SU-DHL-6 (cell line): ENCODE results near the gene VWF.

Source experiments
- H2AFZ ChIP-seq: fragments of 200-600 bp; sonication (generic); 2 replicates; pipeline ENCODE4 v1.6.1; 2014; ENCODE audit warnings: low read depth, mild to moderate bottlenecking, moderate library complexity, mixed read lengths, antibody characterized with exemption, low read length; ENCODE audit not compliant: severe bottlenecking
- H3F3A ChIP-seq: fragments of 200-600 bp; shearing (Covaris generic); 2 replicates; pipeline ENCODE4 v1.6.0; 2016; ENCODE audit warnings: antibody characterized with exemption, mild to moderate bottlenecking; ENCODE audit not compliant: insufficient read depth
- H3K27ac ChIP-seq: fragments of 200-600 bp; sonication (generic); 2 replicates; pipeline ENCODE4 v1.5.1; 2016; ENCODE audit warnings: low read depth, mild to moderate bottlenecking, low read length, moderate library complexity, mixed read lengths
- H3K27me3 ChIP-seq: fragments of 200-600 bp; sonication (generic), shearing (Covaris generic); 2 replicates; pipeline ENCODE4 v1.6.0; 2014; ENCODE audit warnings: mild to moderate bottlenecking, low read length
- H3K36me3 ChIP-seq: fragments of 200-600 bp; sonication (generic); 2 replicates; pipeline ENCODE4 v1.6.1; 2014; ENCODE audit warnings: mild to moderate bottlenecking, low read length, mixed read lengths
- H3K4me2 ChIP-seq: fragments of 300-600, 200-600 bp; shearing (Covaris generic), sonication (generic); 2 replicates; pipeline ENCODE4 v1.6.0; 2014; ENCODE audit warnings: low read length, low read depth, mild to moderate bottlenecking; ENCODE audit not compliant: poor library complexity, severe bottlenecking
- H3K4me3 ChIP-seq: fragments of 200-600 bp; sonication (generic); 2 replicates; pipeline ENCODE4 v1.5.1; 2014; ENCODE audit warnings: antibody characterized with exemption, low read length, mild to moderate bottlenecking, mixed read lengths; ENCODE audit not compliant: insufficient read depth, poor library complexity, severe bottlenecking
- H3K79me2 ChIP-seq: fragments of 200-600 bp; sonication (generic); 2 replicates; pipeline ENCODE4 v1.6.1; 2014; ENCODE audit warnings: mild to moderate bottlenecking, low read length, moderate library complexity; ENCODE audit not compliant: insufficient read depth
- H3K9ac ChIP-seq: fragments of 200-600 bp; sonication (generic); 2 replicates; pipeline ENCODE4 v1.7.0; 2014; ENCODE audit warnings: mild to moderate bottlenecking, low read length
- H3K9me2 ChIP-seq: fragments of 200-600 bp; sonication (generic); replicated peaks from 2 replicates; pipeline ENCODE4 v1.6.1; 2014; ENCODE audit warnings: low read length; ENCODE audit not compliant: insufficient read depth
- H3K9me3 ChIP-seq: fragments of 200-600 bp; sonication (generic); 2 replicates; pipeline ENCODE4 v1.6.1; 2014; ENCODE audit warnings: low read length, mixed read lengths; ENCODE audit not compliant: insufficient read depth
- H4K20me1 ChIP-seq: fragments of 200-600 bp; sonication (generic); 2 replicates; pipeline ENCODE4 v1.6.1; 2014; ENCODE audit warnings: low read depth, mild to moderate bottlenecking, antibody characterized with exemption, low read length, moderate library complexity, mixed read lengths
- CTCF ChIP-seq: fragments of 200-600 bp; sonication (generic); IDR thresholded peaks from one replicate; pipeline ENCODE4 v1.5.1; 2017; ENCODE audit warnings: antibody characterized with exemption, mild to moderate bottlenecking, low read length, moderate library complexity; ENCODE audit not compliant: insufficient read depth, poor library complexity, severe bottlenecking
- EZH2phosphoT487 ChIP-seq: fragments of 200-600 bp; sonication (generic), shearing (Covaris generic); conservative IDR thresholded peaks from 2 replicates; pipeline ENCODE4 v1.6.1; 2018; ENCODE audit warnings: mild to moderate bottlenecking, antibody characterized with exemption, low read length, moderate library complexity, mixed read lengths

The VWF gene

GRCh38 chr12:5921027-5921909, 203.2 kb downstream of the VWF start:
- H3K27ac ChIP-seq: no peak overlapping the region
- no peaks in the 10 kb centered on the region for H3K79me2 ChIP-seq
- H3F3A ChIP-seq: no peaks in the 10 kb centered on the region
- no peak overlapping the region for H3K9ac ChIP-seq
- H3K9me3 ChIP-seq: no peaks in the 10 kb centered on the region
- no peaks in the 10 kb centered on the region for H4K20me1 ChIP-seq
- no peak overlapping the region for H2AFZ ChIP-seq
- no peaks in the 10 kb centered on the region for H3K9me2 ChIP-seq
- H3K4me3 ChIP-seq: no peak overlapping the region
- no peaks in the 10 kb centered on the region for H3K27me3 ChIP-seq
- H3K4me2 ChIP-seq: no peak overlapping the region
- H3K36me3 ChIP-seq: no peaks in the 10 kb centered on the region
- TF ChIP-seq EZH2phosphoT487 (no peak), CTCF (no peak)

- Histone ChIP-seq H3K79me2 (no peaks in the 10 kb centered on the region), H3K9me2 (no peaks in the 10 kb centered on the region), H3K27me3 (no peaks in the 10 kb centered on the region), H4K20me1 (no peaks in the 10 kb centered on the region), H3K9me3 (no peaks in the 10 kb centered on the region), H3K4me2 (no peak overlapping the region), H2AFZ (no peak overlapping the region), H3K9ac (no peak overlapping the region), H3K4me3 (no peak overlapping the region), H3K27ac (no peak overlapping the region), H3F3A (no peaks in the 10 kb centered on the region), H3K36me3 (no peaks in the 10 kb centered on the region)
- TF ChIP-seq EZH2phosphoT487: no peak
- TF ChIP-seq CTCF: no peak
Observed at GRCh38 chr12:5916785-5917290, 207.6 kb downstream of the VWF start.

GRCh38 chr12:5915511-5915910, 209.0 kb downstream of the VWF start:
- H3K79me2 ChIP-seq: no peaks in the 10 kb centered on the region
- H3K36me3 ChIP-seq: no peaks in the 10 kb centered on the region
- H3K27me3 ChIP-seq: no peaks in the 10 kb centered on the region
- no peak overlapping the region for H3K27ac ChIP-seq
- no peaks in the 10 kb centered on the region for H4K20me1 ChIP-seq
- no peak overlapping the region for H2AFZ ChIP-seq
- H3K4me3 ChIP-seq: no peak overlapping the region
- no peak overlapping the region for H3K4me2 ChIP-seq
- H3K9ac ChIP-seq: no peak overlapping the region
- H3K9me3 ChIP-seq: no peaks in the 10 kb centered on the region
- no peaks in the 10 kb centered on the region for H3F3A ChIP-seq
- TF ChIP-seq CTCF (no peak), EZH2phosphoT487 (no peak)
- no peaks in the 10 kb centered on the region for H3K9me2 ChIP-seq
